Endothelial cell of umbilical vein (primary cell): ENCODE measurements around the gene MTREX. TPM values are rescaled to one million over a fixed set of nuclear protein-coding genes. Genes with fewer than 3 reads are reported as not detected.

ENCODE experiments used
- BruUV-seq: library from RNA; stranded (reverse); fragments of 400-500 nt; replicated peaks from 2 replicates; lab custom pipeline; 2021; lab: Mats Ljungman, UMichigan
- CTCF ChIA-PET: fragments of 300-600, 350-600 bp; sonication (Branson Sonifier 250); formaldehyde crosslinking; loops from one replicate; lab custom pipeline; 2021; ENCODE audit warnings: antibody characterized with exemption, inconsistent platforms; lab: Charles Lee
- POLR2A ChIA-PET: fragments of 300-600, 350-600 bp; sonication (Branson Sonifier 250); formaldehyde crosslinking; loops from one replicate; lab custom pipeline; 2021; ENCODE audit warnings: antibody characterized with exemption, inconsistent platforms; lab: Charles Lee
- DNase-seq: peaks from one replicate; pipeline ENCODE4 v3.0.0-alpha.2; 2011; ENCODE audit warnings: low read depth, low spot score
- FAIRE-seq: peaks from 2 replicates; lab custom pipeline; 2011; peaks lifted over from hg19 to GRCh38; lab: Jason Lieb, UNC
- H2AFZ ChIP-seq: 2 replicates; pipeline ENCODE4 v1.6.0; 2012; ENCODE audit warnings: low read depth, low read length, control low read depth, inconsistent platforms
- H3K27ac ChIP-seq: 2 replicates; pipeline ENCODE4 v1.5.1; 2011; ENCODE audit warnings: low read depth, mild to moderate bottlenecking, control low read depth, low read length, moderate library complexity; ENCODE audit not compliant: insufficient read depth
- H3K27me3 ChIP-seq, 2 experiments: 2 replicates each; pipeline versions ENCODE4 v1.6.0 to v1.6.1; 2011; ENCODE audit warnings: low read length in 2 of 2, mixed read lengths in 1 of 2; ENCODE audit not compliant: control insufficient read depth in 2 of 2, insufficient read depth in 2 of 2
- H3K36me3 ChIP-seq, 2 experiments: 2 replicates in 1 of 2; 3 replicates in 1 of 2; pipeline ENCODE4 v1.5.1; 2011; ENCODE audit warnings: low read length in 2 of 2, mild to moderate bottlenecking in 1 of 2, moderate library complexity in 1 of 2; ENCODE audit not compliant: control insufficient read depth in 2 of 2, insufficient read depth in 2 of 2; ENCODE audit errors: extremely low read depth in 1 of 2
- H3K4me1 ChIP-seq: 3 replicates; pipeline ENCODE4 v1.5.1; 2011; ENCODE audit warnings: mild to moderate bottlenecking, low read length; ENCODE audit not compliant: control insufficient read depth, insufficient read depth; ENCODE audit errors: extremely low read depth
- H3K4me2 ChIP-seq: 2 replicates; pipeline ENCODE4 v1.6.1; 2011; ENCODE audit warnings: low read length, control low read depth, mixed read lengths; ENCODE audit not compliant: insufficient read depth
- H3K4me3 ChIP-seq, 3 experiments: fragments of 200-600 bp in 1 of 3; sonication (generic), shearing (Covaris generic) in 1 of 3; replicated peaks in 1 of 3; 2 replicates each; pipeline ENCODE4 v1.5.1; 2011 to 2016; ENCODE audit warnings: control low read depth in 3 of 3, low read length in 3 of 3, mild to moderate bottlenecking in 2 of 3, inconsistent platforms in 1 of 3, low read depth in 1 of 3, moderate library complexity in 1 of 3; ENCODE audit not compliant: insufficient read depth in 1 of 3
- H3K79me2 ChIP-seq: 2 replicates; pipeline ENCODE4 v1.6.0; 2012; ENCODE audit warnings: low read length, inconsistent platforms; ENCODE audit not compliant: control insufficient read depth, insufficient read depth
- H3K9ac ChIP-seq: replicated peaks from 2 replicates; pipeline ENCODE3; 2011; ENCODE audit warnings: low read length, control low read depth; ENCODE audit not compliant: insufficient read depth; ENCODE audit errors: extremely low read depth
- H3K9me1 ChIP-seq: replicated peaks from 3 replicates; pipeline ENCODE4 v1.6.0; 2011; ENCODE audit warnings: mild to moderate bottlenecking, low read length; ENCODE audit not compliant: control insufficient read depth, insufficient read depth; ENCODE audit errors: extremely low read depth
- H3K9me3 ChIP-seq: replicated peaks from 2 replicates; pipeline ENCODE4 v1.5.1; 2012; ENCODE audit warnings: low read length, inconsistent platforms; ENCODE audit not compliant: control insufficient read depth, insufficient read depth
- H4K20me1 ChIP-seq: replicated peaks from 2 replicates; pipeline ENCODE3; 2011; ENCODE audit warnings: mild to moderate bottlenecking, low read length; ENCODE audit not compliant: control insufficient read depth, insufficient read depth; ENCODE audit errors: extremely low read depth
- CTCF ChIP-seq, 2 donors: IDR thresholded peaks; 1 replicate in 1 of 2; 2 replicates in 1 of 2; pipeline ENCODE4 v1.5.1; 2011; ENCODE audit warnings: low read length in 2 of 2, mild to moderate bottlenecking in 2 of 2, moderate library complexity in 2 of 2, control low read depth in 1 of 2, inconsistent platforms in 1 of 2, low read depth in 1 of 2; ENCODE audit not compliant: insufficient read depth in 1 of 2; ENCODE audit errors: extremely low read depth in 1 of 2
- EZH2 ChIP-seq: IDR thresholded peaks from 2 replicates; pipeline ENCODE4 v1.6.1; 2012; ENCODE audit warnings: borderline replicate concordance, low read depth, mild to moderate bottlenecking, moderate library complexity, low read length, inconsistent platforms; ENCODE audit not compliant: severe bottlenecking
- FOS ChIP-seq: IDR thresholded peaks from 2 replicates; pipeline ENCODE4 v1.6.1; 2011; ENCODE audit warnings: mild to moderate bottlenecking, low read length, moderate library complexity, borderline replicate concordance; ENCODE audit not compliant: insufficient read depth
- GATA2 ChIP-seq: IDR thresholded peaks from 2 replicates; pipeline ENCODE4 v1.7.0; 2011; ENCODE audit warnings: low read depth, mild to moderate bottlenecking, moderate library complexity, mixed read lengths, low read length; ENCODE audit not compliant: insufficient read length, insufficient read depth
- JUN ChIP-seq: IDR thresholded peaks from 2 replicates; pipeline ENCODE4 v1.6.1; 2011; ENCODE audit warnings: borderline replicate concordance, low read depth; ENCODE audit not compliant: insufficient read length, insufficient read depth
- MAX ChIP-seq: IDR thresholded peaks from 2 replicates; pipeline ENCODE4 v1.6.1; 2011; ENCODE audit not compliant: insufficient read depth, insufficient read length
- MYC ChIP-seq: IDR thresholded peaks from one replicate; pipeline ENCODE4 v1.6.1; 2011; ENCODE audit warnings: mild to moderate bottlenecking, low read depth, low read length
- POLR2A ChIP-seq: IDR thresholded peaks from 2 replicates; pipeline ENCODE4 v1.6.1; 2012; ENCODE audit warnings: low read depth, mild to moderate bottlenecking, control low read depth, low read length
- POLR2AphosphoS5 ChIP-seq: IDR thresholded peaks from 2 replicates; pipeline ENCODE4 v1.6.1; 2012; ENCODE audit warnings: low read depth, mild to moderate bottlenecking, control low read depth, low read length, moderate library complexity; ENCODE audit not compliant: insufficient read depth
- dilution Hi-C: fragments of 300-500 bp; cut with MboI; formaldehyde crosslinking; loops from one replicate; pipeline ENCODE4 v1.15.0; 2019; ENCODE audit warnings: low sequenced_read_pairs; ENCODE audit not compliant: extremely low pct_ligation_motif_present
- intact Hi-C: fragments of 100-400 bp; cut with micrococcal nuclease; formaldehyde crosslinking; loops from one replicate; pipeline ENCODE4 v1.10.0; 2022
- polyA plus RNA-seq, 4 experiments: library from polyadenylated mRNA; depleted of rRNA in 3 of 4; stranded (reverse) in 3 of 4; unstranded in 1 of 4; fragments of >200 nt; gene quantifications; 2 replicates each; pipeline versions ENCODE4 v1.2.1 to v1.2.3, GENCODE V29; 2011 to 2012; ENCODE audit warnings: missing spikeins in 1 of 4
- total RNA-seq: library from RNA; stranded (reverse); gene quantifications from 2 replicates; pipeline ENCODE4 v1.2.3, GENCODE V29; 2021

Gene MTREX
- total and polyA plus RNA-seq, 2 donors (not counting 3 experiments of a cell fraction or from before 2014, with no cell fraction given) = 9.8 to 76.3 TPM

GRCh38 chr5:55406292-55406691, 98.5 kb downstream of the MTREX start:
- TF ChIP-seq MYC (no peak), CTCF (IDR thresholded peaks at IDR 0.05; ENCODE audit: extremely low read depth in 1 of 2, insufficient read depth in 1 of 2, low read depth in 1 of 2, low read length in 2 of 2) (no peak), POLR2AphosphoS5 (no peak), POLR2A (no peak), MAX (no peak), EZH2 (no peak), FOS (no peak), JUN (no peak), GATA2 (no peak)
- ChIA-PET POLR2A (no interaction called here), CTCF (interaction anchor here (0.7 to 4.3 kb wide), 12 partner anchors 8 to 530 kb away, joined by 3 to 96 read pairs (median 4); partner anchors contain the start of gene PLPP1)
- intact Hi-C loops (loop anchor here (5.0 kb wide), 1 partner anchor 196 kb away; no protein-coding TSS in a partner anchor), dilution Hi-C loops (no loop called here)
- Histone ChIP-seq H3K27ac (no peak overlapping the region), H3K4me2 (no peak overlapping the region), H3K9me1 (no peaks in the 10 kb centered on the region), H2AFZ (no peak overlapping the region), H3K4me1 (no peaks in the 10 kb centered on the region), H3K79me2 (no peaks in the 10 kb centered on the region), H3K4me3 (no peak overlapping the region), H3K9ac (no peak overlapping the region), H3K36me3 (peaks cover 4 to 9% of the 10 kb centered on the region in 2 experiments), H3K27me3 (no peaks in the 10 kb centered on the region), H4K20me1 (no peaks in the 10 kb centered on the region), H3K9me3 (no peaks in the 10 kb centered on the region)
- FAIRE-seq = no peak
- BruUV-seq = no TSS peak
- no peak for DNase-seq
